DND-41 (cell line): ENCODE results near the gene POM121L2.

ENCODE experiments used
- ATAC-seq: fragments of 200-7000 bp; cut with Tn5 transposase; 3 replicates; pipeline ENCODE4 v1.9.1; 2021; ENCODE audit warnings: low read depth; ENCODE audit not compliant: insufficient read depth
- DNase-seq: peaks from one replicate; pipeline ENCODE4 v3.0.0-alpha.2; 2020
- H2AFZ ChIP-seq: 2 replicates; pipeline ENCODE4 v1.6.0; 2012; ENCODE audit warnings: low read depth, low read length
- H3K27ac ChIP-seq: 2 replicates; pipeline ENCODE4 v1.5.1; 2012; ENCODE audit warnings: low read length, inconsistent platforms
- H3K27me3 ChIP-seq: fragments of 200-600 bp; sonication (generic); 2 replicates; pipeline ENCODE4 v1.6.0; 2012; ENCODE audit warnings: low read length, mild to moderate bottlenecking, inconsistent platforms; ENCODE audit not compliant: insufficient read depth, poor library complexity
- H3K36me3 ChIP-seq: 2 replicates; pipeline ENCODE4 v1.5.1; 2012; ENCODE audit warnings: low read length, inconsistent platforms; ENCODE audit not compliant: insufficient read depth
- H3K4me1 ChIP-seq: 2 replicates; pipeline ENCODE4 v1.5.1; 2012; ENCODE audit warnings: mild to moderate bottlenecking, low read length; ENCODE audit not compliant: insufficient read depth
- H3K4me2 ChIP-seq: 2 replicates; pipeline ENCODE4 v1.6.0; 2012; ENCODE audit warnings: mild to moderate bottlenecking, moderate library complexity, low read length, inconsistent platforms; ENCODE audit not compliant: insufficient read depth
- H3K4me3 ChIP-seq, 2 experiments: fragments of 200-600 bp in 1 of 2; shearing (Covaris generic) in 1 of 2; 2 replicates each; pipeline ENCODE4 v1.5.1; 2012 to 2016; ENCODE audit warnings: inconsistent platforms in 2 of 2, low read length in 2 of 2, mild to moderate bottlenecking in 2 of 2, low read depth in 1 of 2, moderate library complexity in 1 of 2
- H3K79me2 ChIP-seq: 2 replicates; pipeline ENCODE4 v1.6.0; 2012; ENCODE audit warnings: low read length, inconsistent platforms; ENCODE audit not compliant: insufficient read depth
- H3K9ac ChIP-seq: 2 replicates; pipeline ENCODE4 v1.6.0; 2012; ENCODE audit warnings: low read depth, mild to moderate bottlenecking, inconsistent platforms, low read length, moderate library complexity
- H3K9me3 ChIP-seq: 2 replicates; pipeline ENCODE4 v1.5.1; 2012; ENCODE audit warnings: low read length, moderate library complexity, mild to moderate bottlenecking, inconsistent platforms; ENCODE audit not compliant: insufficient read depth, severe bottlenecking
- H4K20me1 ChIP-seq: 2 replicates; pipeline ENCODE4 v1.6.0; 2012; ENCODE audit warnings: low read length; ENCODE audit not compliant: insufficient read depth
- CTCF ChIP-seq: IDR thresholded peaks from 2 replicates; pipeline ENCODE4 v1.5.1; 2012; ENCODE audit warnings: borderline replicate concordance, low read length, moderate library complexity, mild to moderate bottlenecking; ENCODE audit not compliant: poor library complexity, severe bottlenecking; ENCODE audit errors: extremely low read depth
- EZH2 ChIP-seq: IDR thresholded peaks from 3 replicates; pipeline ENCODE4 v1.6.1; 2012; ENCODE audit warnings: borderline replicate concordance, low read depth, mild to moderate bottlenecking, moderate library complexity, low read length, inconsistent platforms; ENCODE audit not compliant: severe bottlenecking

The POM121L2 gene

GRCh38 chr6:27263886-27264285, 48.2 kb downstream of the POM121L2 start:
- Histone ChIP-seq H3K4me1 (no peaks in the 10 kb centered on the region), H2AFZ (no peak overlapping the region), H3K9ac (no peak overlapping the region), H3K4me2 (no peak overlapping the region), H4K20me1 (no peaks in the 10 kb centered on the region), H3K4me3 (no peak overlapping the region), H3K79me2 (no peaks in the 10 kb centered on the region), H3K27me3 (no peaks in the 10 kb centered on the region), H3K36me3 (no peaks in the 10 kb centered on the region), H3K9me3 (no peaks in the 10 kb centered on the region), H3K27ac (no peak overlapping the region)
- TF ChIP-seq CTCF (no peak), EZH2 (no peak)
- no peak for DNase-seq
- ATAC-seq = no peak

- DNase-seq (no peak), ATAC-seq (no peak)
- Histone ChIP-seq H2AFZ (no peak overlapping the region), H3K4me3 (no peak overlapping the region), H3K36me3 (no peaks in the 10 kb centered on the region), H4K20me1 (no peaks in the 10 kb centered on the region), H3K79me2 (no peaks in the 10 kb centered on the region), H3K27me3 (no peaks in the 10 kb centered on the region), H3K4me1 (no peaks in the 10 kb centered on the region), H3K9ac (no peak overlapping the region), H3K27ac (no peak overlapping the region), H3K9me3 (no peaks in the 10 kb centered on the region), H3K4me2 (no peak overlapping the region)
- TF ChIP-seq CTCF (no peak), EZH2 (no peak)
Measured at GRCh38 chr6:27260836-27261375, 51.2 kb downstream of the POM121L2 start.

GRCh38 chr6:27260369-27260768, 51.7 kb downstream of the POM121L2 start:
- no peak overlapping the region for H3K4me2 ChIP-seq
- H3K27ac ChIP-seq = no peak overlapping the region
- no peak for TF ChIP-seq EZH2
- no peak for TF ChIP-seq CTCF
- DNase-seq = no peak
- H3K36me3 ChIP-seq = no peaks in the 10 kb centered on the region
- H4K20me1 ChIP-seq = no peaks in the 10 kb centered on the region
- H3K79me2 ChIP-seq = no peaks in the 10 kb centered on the region
- H3K9me3 ChIP-seq = no peaks in the 10 kb centered on the region
- ATAC-seq = no peak
- no peaks in the 10 kb centered on the region for H3K4me1 ChIP-seq
- no peak overlapping the region for H2AFZ ChIP-seq
- H3K27me3 ChIP-seq = no peaks in the 10 kb centered on the region
- H3K4me3 ChIP-seq = no peak overlapping the region
- no peak overlapping the region for H3K9ac ChIP-seq
